Measurements from ENCODE around the gene FEM1C.
A peak's percentile ranks its signal among the peaks of the same experiment; 100 is the strongest.

Gene FEM1C

GRCh38 chr5:115544436-115545350 lies at the start of gene FEM1C:
Gene FEM1C (minus strand): TSS chr5:115544775. CDS start chr5:115543493, 1,282 bp downstream.
- no peak for TF ChIP-seq ZNF274 (IDR thresholded peaks at IDR 0.05; ENCODE audit: low read depth, low read length)
- H3K4me3 ChIP-seq (ENCODE audit: low read length): peak within 1 kb of the TSS; percentile 97

- TF ChIP-seq ZNF274 (IDR thresholded peaks at IDR 0.05; ENCODE audit: low read depth, low read length): no peak
- no peak overlapping the region for H3K4me3 ChIP-seq (ENCODE audit: low read length)
Measured at GRCh38 chr5:115589043-115589442, 44.5 kb upstream of the FEM1C start.

- H3K4me3 ChIP-seq (ENCODE audit: low read length): no peak overlapping the region
- no peak for TF ChIP-seq ZNF274 (IDR thresholded peaks at IDR 0.05; ENCODE audit: low read depth, low read length)
Measured at GRCh38 chr5:115588640-115589039, 44.1 kb upstream of the FEM1C start.

- H3K4me3 ChIP-seq (ENCODE audit: low read length): no peak overlapping the region
- TF ChIP-seq ZNF274 (IDR thresholded peaks at IDR 0.05; ENCODE audit: low read depth, low read length): no peak
Measured at GRCh38 chr5:115586525-115587146, 42.1 kb upstream of the FEM1C start.

GRCh38 chr5:115585265-115585664 lies 40.7 kb upstream of the FEM1C start:
- TF ChIP-seq ZNF274 (IDR thresholded peaks at IDR 0.05; ENCODE audit: low read depth, low read length): no peak
- H3K4me3 ChIP-seq (ENCODE audit: low read length): no peak overlapping the region

- H3K4me3 ChIP-seq (ENCODE audit: low read length): no peak overlapping the region
- TF ChIP-seq ZNF274 (IDR thresholded peaks at IDR 0.05; ENCODE audit: low read depth, low read length): no peak
Measured at GRCh38 chr5:115584501-115584900, 39.9 kb upstream of the FEM1C start.

GRCh38 chr5:115583474-115583873 lies 38.9 kb upstream of the FEM1C start:
- TF ChIP-seq ZNF274 (IDR thresholded peaks at IDR 0.05; ENCODE audit: low read depth, low read length): no peak
- no peak overlapping the region for H3K4me3 ChIP-seq (ENCODE audit: low read length)

- TF ChIP-seq ZNF274 (IDR thresholded peaks at IDR 0.05; ENCODE audit: low read depth, low read length): no peak
- H3K4me3 ChIP-seq (ENCODE audit: low read length): no peak overlapping the region
Measured at GRCh38 chr5:115580941-115581340, 36.4 kb upstream of the FEM1C start.

GRCh38 chr5:115579747-115580173 lies 35.2 kb upstream of the FEM1C start:
- H3K4me3 ChIP-seq (ENCODE audit: low read length): no peak overlapping the region
- TF ChIP-seq ZNF274 (IDR thresholded peaks at IDR 0.05; ENCODE audit: low read depth, low read length): no peak

GRCh38 chr5:115579216-115579615 lies 34.6 kb upstream of the FEM1C start:
- H3K4me3 ChIP-seq (ENCODE audit: low read length): no peak overlapping the region; the same call in 1 of the 2 replicates
- TF ChIP-seq ZNF274 (IDR thresholded peaks at IDR 0.05; ENCODE audit: low read depth, low read length): no peak

- H3K4me3 ChIP-seq (ENCODE audit: low read length): no peak overlapping the region
- TF ChIP-seq ZNF274 (IDR thresholded peaks at IDR 0.05; ENCODE audit: low read depth, low read length): no peak
Measured at GRCh38 chr5:115578657-115579056, 34.1 kb upstream of the FEM1C start.

GRCh38 chr5:115577741-115578140 lies 33.2 kb upstream of the FEM1C start:
- TF ChIP-seq ZNF274 (IDR thresholded peaks at IDR 0.05; ENCODE audit: low read depth, low read length): no peak
- no peak overlapping the region for H3K4me3 ChIP-seq (ENCODE audit: low read length)

- H3K4me3 ChIP-seq (ENCODE audit: low read length): no peak overlapping the region
- TF ChIP-seq ZNF274 (IDR thresholded peaks at IDR 0.05; ENCODE audit: low read depth, low read length): no peak
Measured at GRCh38 chr5:115577329-115577728, 32.8 kb upstream of the FEM1C start.

- no peak for TF ChIP-seq ZNF274 (IDR thresholded peaks at IDR 0.05; ENCODE audit: low read depth, low read length)
- H3K4me3 ChIP-seq (ENCODE audit: low read length): no peak overlapping the region
Measured at GRCh38 chr5:115575167-115576070, 30.8 kb upstream of the FEM1C start.
